Parathyroid adenoma (tissue), 2 donors: ENCODE measurements around the gene TGFBR3.

Experiments used
- H2AFZ ChIP-seq: fragments of 300-600 bp; sonication (generic); one replicate; pipeline ENCODE4 v1.7.0; 2017; ENCODE audit warnings: antibody characterized with exemption, mild to moderate bottlenecking
- H3K27ac ChIP-seq: fragments of 300-600 bp; sonication (generic); one replicate; pipeline ENCODE4 v1.7.0; 2017
- H3K27me3 ChIP-seq: fragments of 300-600 bp; sonication (generic); one replicate; pipeline ENCODE4 v1.7.0; 2017; ENCODE audit warnings: low read length; ENCODE audit not compliant: control insufficient read depth, insufficient read depth
- H3K36me3 ChIP-seq: fragments of 300-600 bp; sonication (generic); one replicate; pipeline ENCODE4 v1.7.0; 2017; ENCODE audit warnings: low read length; ENCODE audit not compliant: control insufficient read depth, insufficient read depth
- H3K4me1 ChIP-seq: fragments of 300-600 bp; sonication (generic); one replicate; pipeline ENCODE4 v1.7.0; 2017; ENCODE audit warnings: control low read depth
- H3K4me2 ChIP-seq: fragments of 300-600 bp; sonication (generic); one replicate; pipeline ENCODE4 v1.7.0; 2017; ENCODE audit warnings: low read length
- H3K4me3 ChIP-seq: fragments of 300-600 bp; sonication (generic); one replicate; pipeline ENCODE4 v1.7.0; 2017; ENCODE audit warnings: low read depth, low read length
- H3K79me2 ChIP-seq: fragments of 300-600 bp; sonication (generic); one replicate; pipeline ENCODE4 v1.7.0; 2017; ENCODE audit warnings: control low read depth
- H3K9ac ChIP-seq: fragments of 300-600 bp; sonication (generic); one replicate; pipeline ENCODE4 v1.7.0; 2017; ENCODE audit warnings: mild to moderate bottlenecking
- H3K9me3 ChIP-seq: fragments of 300-600 bp; sonication (generic); one replicate; pipeline ENCODE4 v1.7.0; 2017; ENCODE audit warnings: low read length; ENCODE audit not compliant: control insufficient read depth
- TF ChIP-seq, protein P1 (sequence below): fragments of 300-600 bp; sonication (generic); IDR thresholded peaks from one replicate; pipeline ENCODE4 v1.7.0; 2017; ENCODE audit warnings: antibody characterized with exemption, mild to moderate bottlenecking
- donor health status: primary hyperparathyroidism.

Gene TGFBR3

GRCh38 chr1:91924146-91924545 lies 38.2 kb upstream of the TGFBR3 start:
- Histone ChIP-seq H3K36me3 (no peaks in the 10 kb centered on the region), H3K4me3 (no peak overlapping the region), H3K9me3 (no peaks in the 10 kb centered on the region), H2AFZ (no peak overlapping the region), H3K27ac (no peak overlapping the region), H3K79me2 (no peaks in the 10 kb centered on the region), H3K9ac (no peak overlapping the region), H3K27me3 (no peaks in the 10 kb centered on the region), H3K4me1 (no peaks in the 10 kb centered on the region), H3K4me2 (no peak overlapping the region)
- TF ChIP-seq, protein P1, sequence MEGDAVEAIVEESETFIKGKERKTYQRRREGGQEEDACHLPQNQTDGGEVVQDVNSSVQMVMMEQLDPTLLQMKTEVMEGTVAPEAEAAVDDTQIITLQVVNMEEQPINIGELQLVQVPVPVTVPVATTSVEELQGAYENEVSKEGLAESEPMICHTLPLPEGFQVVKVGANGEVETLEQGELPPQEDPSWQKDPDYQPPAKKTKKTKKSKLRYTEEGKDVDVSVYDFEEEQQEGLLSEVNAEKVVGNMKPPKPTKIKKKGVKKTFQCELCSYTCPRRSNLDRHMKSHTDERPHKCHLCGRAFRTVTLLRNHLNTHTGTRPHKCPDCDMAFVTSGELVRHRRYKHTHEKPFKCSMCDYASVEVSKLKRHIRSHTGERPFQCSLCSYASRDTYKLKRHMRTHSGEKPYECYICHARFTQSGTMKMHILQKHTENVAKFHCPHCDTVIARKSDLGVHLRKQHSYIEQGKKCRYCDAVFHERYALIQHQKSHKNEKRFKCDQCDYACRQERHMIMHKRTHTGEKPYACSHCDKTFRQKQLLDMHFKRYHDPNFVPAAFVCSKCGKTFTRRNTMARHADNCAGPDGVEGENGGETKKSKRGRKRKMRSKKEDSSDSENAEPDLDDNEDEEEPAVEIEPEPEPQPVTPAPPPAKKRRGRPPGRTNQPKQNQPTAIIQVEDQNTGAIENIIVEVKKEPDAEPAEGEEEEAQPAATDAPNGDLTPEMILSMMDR, result no peak

GRCh38 chr1:91919962-91920361 lies 34.0 kb upstream of the TGFBR3 start:
- Histone ChIP-seq H3K9me3 (no peaks in the 10 kb centered on the region), H3K79me2 (no peaks in the 10 kb centered on the region), H2AFZ (no peak overlapping the region), H3K4me2 (no peak overlapping the region), H3K27ac (no peak overlapping the region), H3K27me3 (no peaks in the 10 kb centered on the region), H3K36me3 (no peaks in the 10 kb centered on the region), H3K4me3 (no peak overlapping the region), H3K9ac (no peak overlapping the region), H3K4me1 (no peaks in the 10 kb centered on the region)
- TF ChIP-seq, protein P1, result no peak

DNA sequence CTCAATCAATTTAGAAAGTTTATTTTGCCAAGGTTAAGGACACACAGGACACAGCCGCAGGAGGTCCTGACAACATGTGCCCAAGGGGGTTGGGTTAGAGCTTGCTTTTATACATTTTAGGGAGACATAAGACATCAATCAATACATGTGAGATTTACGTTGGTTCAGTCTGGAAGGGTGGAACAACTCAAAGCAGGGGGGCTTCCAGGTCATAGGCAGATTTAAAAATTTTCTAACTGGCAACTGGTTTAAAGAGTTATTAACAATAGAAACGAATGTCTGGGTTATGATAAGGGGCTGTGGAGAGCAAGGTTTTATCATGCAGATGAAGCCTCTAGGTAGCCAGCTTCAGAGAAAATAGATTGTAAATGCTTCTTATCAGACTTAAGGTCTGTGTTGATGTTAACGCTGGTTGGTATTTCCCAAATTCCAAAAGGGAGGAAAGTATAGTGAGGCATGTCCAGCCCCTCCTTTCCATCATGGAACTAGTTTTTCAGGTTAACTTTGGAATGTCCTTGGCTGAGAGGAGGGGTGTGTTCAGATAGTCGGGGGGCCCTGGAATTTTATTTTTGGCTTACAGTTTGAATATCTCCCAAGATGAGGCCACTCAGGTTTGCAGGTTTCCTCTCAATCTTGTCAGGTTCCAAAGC lies 31.0 kb upstream of the TGFBR3 start:
- no peaks in the 10 kb centered on the region for H3K27me3 ChIP-seq
- no peak overlapping the region for H3K9ac ChIP-seq
- H2AFZ ChIP-seq, result no peak overlapping the region
- no peaks in the 10 kb centered on the region for H3K79me2 ChIP-seq
- H3K36me3 ChIP-seq, result no peaks in the 10 kb centered on the region
- no peaks in the 10 kb centered on the region for H3K4me1 ChIP-seq
- no peak overlapping the region for H3K27ac ChIP-seq
- no peaks in the 10 kb centered on the region for H3K9me3 ChIP-seq
- no peak overlapping the region for H3K4me3 ChIP-seq
- H3K4me2 ChIP-seq, result no peak overlapping the region
- TF ChIP-seq, protein P1, result no peak

DNA sequence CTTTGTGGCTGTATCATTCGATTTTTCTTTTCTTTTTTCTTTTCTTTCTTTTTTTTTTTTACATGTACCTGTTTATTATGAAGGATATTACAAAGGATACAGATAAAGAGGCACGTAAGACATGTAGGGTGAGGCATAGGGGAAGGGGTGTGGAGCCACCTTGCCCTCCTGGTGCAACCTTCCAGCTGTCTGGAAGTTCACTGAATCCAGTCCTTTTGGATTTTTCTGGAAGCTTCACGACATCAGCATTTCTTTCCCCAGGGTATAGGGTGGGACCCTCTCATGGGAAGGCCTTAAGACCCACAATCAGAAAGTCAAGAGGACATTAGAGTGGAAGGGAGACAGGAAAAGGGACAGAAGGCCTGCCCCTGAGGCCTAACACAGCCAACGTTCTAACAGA lies 30.1 kb upstream of the TGFBR3 start:
- Histone ChIP-seq H3K4me1 (no peaks in the 10 kb centered on the region), H3K4me2 (no peak overlapping the region), H3K27me3 (no peaks in the 10 kb centered on the region), H3K4me3 (no peak overlapping the region), H3K36me3 (no peaks in the 10 kb centered on the region), H3K27ac (no peak overlapping the region), H3K9me3 (no peaks in the 10 kb centered on the region), H2AFZ (no peak overlapping the region), H3K9ac (no peak overlapping the region), H3K79me2 (no peaks in the 10 kb centered on the region)
- TF ChIP-seq, protein P1, result no peak

- no peak overlapping the region for H3K27ac ChIP-seq
- H3K36me3 ChIP-seq, result no peaks in the 10 kb centered on the region
- H3K4me3 ChIP-seq, result no peak overlapping the region
- no peaks in the 10 kb centered on the region for H3K9me3 ChIP-seq
- H3K79me2 ChIP-seq, result no peaks in the 10 kb centered on the region
- H3K9ac ChIP-seq, result no peak overlapping the region
- H3K27me3 ChIP-seq, result no peaks in the 10 kb centered on the region
- TF ChIP-seq, protein P1, result no peak
- H3K4me2 ChIP-seq, result no peak overlapping the region
- no peak overlapping the region for H2AFZ ChIP-seq
- H3K4me1 ChIP-seq, result no peaks in the 10 kb centered on the region
These were observed 27.1 kb upstream of the TGFBR3 start for GRCh38 chr1:91913018-91913417.
